H1 (cell line): Measurements from ENCODE around the gene CCL3. TPM values are rescaled to one million over a fixed set of nuclear protein-coding genes. Genes with fewer than 3 reads are reported as not detected.

Experiments used
- CTCF ChIA-PET: fragments of 300-600 bp; sonication (Branson Sonifier 250); formaldehyde crosslinking; loops from one replicate; lab custom pipeline; 2021; ENCODE audit not compliant: partially characterized antibody; lab: Charles Lee
- POLR2A ChIA-PET: fragments of 300-600 bp; sonication (Branson Sonifier 250); formaldehyde crosslinking; loops from one replicate; lab custom pipeline; 2021; ENCODE audit warnings: inconsistent platforms; ENCODE audit not compliant: partially characterized antibody; lab: Charles Lee
- DNase-seq, 2 experiments: peaks; one replicate each; pipeline versions ENCODE4 v3.0.0 to v3.0.0-alpha.2; 2010 to 2022; ENCODE audit warnings: low spot score in 2 of 2, low read depth in 1 of 2, mixed read lengths in 1 of 2
- FAIRE-seq: peaks from 2 replicates; lab custom pipeline; 2011; peaks lifted over from hg19 to GRCh38; lab: Jason Lieb, UNC
- H2AFZ ChIP-seq: 2 replicates; pipeline ENCODE4 v1.8.1; 2012; ENCODE audit warnings: low read length, inconsistent platforms
- H2AK5ac ChIP-seq: 2 replicates; pipeline ENCODE4 v1.6.1; 2013; ENCODE audit warnings: low read depth, low read length
- H2BK120ac ChIP-seq: replicated peaks from 2 replicates; pipeline ENCODE3; 2013; ENCODE audit warnings: low read depth, low read length, inconsistent platforms
- H2BK12ac ChIP-seq: 2 replicates; pipeline ENCODE4 v1.6.1; 2013; ENCODE audit warnings: low read depth, low read length
- H2BK15ac ChIP-seq: 2 replicates; pipeline ENCODE4 v1.6.1; 2013; ENCODE audit warnings: low read length
- H2BK20ac ChIP-seq: 2 replicates; pipeline ENCODE4 v1.6.1; 2013; ENCODE audit warnings: low read length
- H2BK5ac ChIP-seq: 2 replicates; pipeline ENCODE4 v1.6.1; 2013; ENCODE audit warnings: low read depth, low read length
- H3K14ac ChIP-seq: 2 replicates; pipeline ENCODE4 v1.6.1; 2013; ENCODE audit warnings: inconsistent platforms; ENCODE audit not compliant: insufficient read length
- H3K18ac ChIP-seq: 2 replicates; pipeline ENCODE4 v1.6.1; 2013; ENCODE audit warnings: low read length; ENCODE audit errors: extremely low read depth
- H3K23ac ChIP-seq: 2 replicates; pipeline ENCODE4 v1.6.1; 2013; ENCODE audit warnings: inconsistent platforms; ENCODE audit not compliant: insufficient read length
- H3K23me2 ChIP-seq: 2 replicates; pipeline ENCODE4 v1.6.1; 2013; ENCODE audit warnings: low read depth, low read length
- H3K27ac ChIP-seq: 2 replicates; pipeline ENCODE4 v1.6.1; 2011; ENCODE audit warnings: low read depth, low read length, inconsistent platforms
- H3K27me3 ChIP-seq, 4 experiments: replicated peaks in 1 of 4; 1 replicate in 1 of 4; 2 replicates in 3 of 4; pipeline versions ENCODE4 v1.6.1 to v1.8.1; 2011 to 2013; ENCODE audit warnings: low read length in 3 of 4, mild to moderate bottlenecking in 3 of 4, inconsistent platforms in 2 of 4, mixed read lengths in 2 of 4, moderate library complexity in 1 of 4; ENCODE audit not compliant: control insufficient read depth in 3 of 4, insufficient read depth in 3 of 4; ENCODE audit errors: extremely low read depth in 1 of 4
- H3K36me3 ChIP-seq, 4 experiments: 2 replicates each; pipeline versions ENCODE4 v1.6.1 to v1.8.1; 2011 to 2013; ENCODE audit warnings: mild to moderate bottlenecking in 4 of 4, low read length in 3 of 4, moderate library complexity in 2 of 4, control low read depth in 1 of 4, inconsistent platforms in 1 of 4; ENCODE audit not compliant: insufficient read depth in 4 of 4, control insufficient read depth in 2 of 4
- H3K4ac ChIP-seq: replicated peaks from 2 replicates; pipeline ENCODE3; 2013; ENCODE audit warnings: low read length, low read depth, mixed read lengths, inconsistent platforms; ENCODE audit not compliant: insufficient read length
- H3K4me1 ChIP-seq, 4 experiments: replicated peaks in 1 of 4; 1 replicate in 1 of 4; 2 replicates in 3 of 4; pipeline versions ENCODE4 v1.6.1 to v1.8.1; 2011 to 2013; ENCODE audit warnings: low read length in 3 of 4, inconsistent platforms in 2 of 4, mixed read lengths in 1 of 4; ENCODE audit not compliant: insufficient read depth in 4 of 4, control insufficient read depth in 3 of 4
- H3K4me2 ChIP-seq, 2 experiments: 2 replicates each; pipeline versions ENCODE4 v1.6.1 to v1.8.1; 2011 to 2013; ENCODE audit warnings: low read depth in 2 of 2, low read length in 2 of 2, control low read depth in 1 of 2, inconsistent platforms in 1 of 2, mild to moderate bottlenecking in 1 of 2; ENCODE audit not compliant: insufficient read depth in 1 of 2
- H3K4me3 ChIP-seq, 4 experiments: fragments of 200-600, 300-600 bp in 1 of 4; sonication (generic), shearing (Covaris generic), sonication (Bioruptor Twin) in 1 of 4; 2 replicates each; pipeline versions ENCODE4 v1.5.1 to v1.8.1; 2011 to 2016; ENCODE audit warnings: low read length in 4 of 4, low read depth in 3 of 4, control low read depth in 2 of 4, inconsistent platforms in 2 of 4, mild to moderate bottlenecking in 2 of 4, mixed read lengths in 1 of 4, moderate library complexity in 1 of 4; ENCODE audit not compliant: insufficient read depth in 2 of 4; ENCODE audit errors: extremely low read depth in 1 of 4
- H3K56ac ChIP-seq: replicated peaks from 2 replicates; pipeline ENCODE3; 2013; ENCODE audit warnings: low read depth, mild to moderate bottlenecking, mixed read lengths, low read length, inconsistent platforms; ENCODE audit not compliant: insufficient read length
- H3K79me1 ChIP-seq: 2 replicates; pipeline ENCODE4 v1.6.1; 2013; ENCODE audit warnings: low read depth, low read length, control low read depth
- H3K79me2 ChIP-seq, 2 experiments: 2 replicates each; pipeline versions ENCODE4 v1.6.1 to v1.8.1; 2012 to 2013; ENCODE audit warnings: low read length in 2 of 2, mild to moderate bottlenecking in 2 of 2, inconsistent platforms in 1 of 2; ENCODE audit not compliant: insufficient read depth in 2 of 2, control insufficient read depth in 1 of 2
- H3K9ac ChIP-seq, 4 experiments: replicated peaks in 1 of 4; 1 replicate in 1 of 4; 2 replicates in 3 of 4; pipeline versions ENCODE4 v1.6.1 to v1.8.1; 2011 to 2013; ENCODE audit warnings: low read depth in 3 of 4, low read length in 3 of 4, control low read depth in 2 of 4, mild to moderate bottlenecking in 2 of 4, moderate library complexity in 2 of 4, inconsistent platforms in 1 of 4; ENCODE audit errors: extremely low read depth in 1 of 4
- H3K9me3 ChIP-seq, 2 experiments: 2 replicates each; pipeline versions ENCODE4 v1.6.1 to v1.8.1; 2012 to 2013; ENCODE audit warnings: mild to moderate bottlenecking in 2 of 2, moderate library complexity in 2 of 2, control low read depth in 1 of 2, inconsistent platforms in 1 of 2, low read depth in 1 of 2, low read length in 1 of 2, mixed read lengths in 1 of 2; ENCODE audit not compliant: insufficient read depth in 2 of 2
- H4K20me1 ChIP-seq, 2 experiments: replicated peaks in 1 of 2; 2 replicates each; pipeline versions ENCODE3 to v1.8.1; 2011 to 2013; ENCODE audit warnings: inconsistent platforms in 2 of 2, low read length in 2 of 2, mild to moderate bottlenecking in 1 of 2; ENCODE audit not compliant: insufficient read depth in 2 of 2, control insufficient read depth in 1 of 2
- H4K5ac ChIP-seq: 2 replicates; pipeline ENCODE4 v1.6.1; 2013; ENCODE audit warnings: low read length, low read depth, mixed read lengths, inconsistent platforms; ENCODE audit not compliant: insufficient read length
- H4K8ac ChIP-seq: 2 replicates; pipeline ENCODE4 v1.8.0; 2013; ENCODE audit warnings: mild to moderate bottlenecking, moderate library complexity, low read length, inconsistent platforms; ENCODE audit not compliant: insufficient read depth; ENCODE audit errors: extremely low read depth
- H4K91ac ChIP-seq: replicated peaks from 2 replicates; pipeline ENCODE3; 2013; ENCODE audit warnings: low read length, mixed read lengths, inconsistent platforms; ENCODE audit not compliant: insufficient read length
- EGR1 ChIP-seq: IDR thresholded peaks from 2 replicates; pipeline ENCODE4 v1.6.1; 2011; ENCODE audit warnings: low read depth, low read length, borderline replicate concordance
- TAF1 ChIP-seq: IDR thresholded peaks from 2 replicates; pipeline ENCODE4 v1.6.1; 2011; ENCODE audit warnings: mild to moderate bottlenecking, low read depth, low read length
- TAF7 ChIP-seq: optimal IDR thresholded peaks from 2 replicates; pipeline ENCODE3; 2011; ENCODE audit warnings: low read depth, mild to moderate bottlenecking, inconsistent platforms, low read length, moderate library complexity, borderline replicate concordance
- WGBS, 2 experiments: shearing (Covaris generic) in 1 of 2; methylation state at CpG; one replicate each; pipeline versions ENCODE4 v1.1.6 to v1.1.7; 2013 to 2015; ENCODE audit warnings: low lambda C conversion rate in 2 of 2, mixed read lengths in 2 of 2, inconsistent platforms in 1 of 2, low coverage in 1 of 2, missing lambda C conversion rate in 1 of 2; ENCODE audit not compliant: insufficient replicate concordance in 2 of 2, insufficient coverage in 1 of 2, insufficient read length in 1 of 2; ENCODE audit errors: extremely low coverage in 1 of 2, missing lambda C conversion rate in 1 of 2; 5-methylcytosine and 5-hydroxymethylcytosine counted together
- polyA plus RNA-seq, 7 experiments: library from polyadenylated mRNA; depleted of rRNA in 3 of 7; stranded (reverse) in 5 of 7; unstranded in 2 of 7; fragments of >200 nt in 5 of 7; fragments of 200-250 nt in 2 of 7; gene quantifications; 1 replicate in 5 of 7; 2 replicates in 1 of 7; 4 replicates in 1 of 7; pipeline versions ENCODE4 v1.2.1 to v1.2.3, GENCODE V29; 2011 to 2013; ENCODE audit warnings: missing spikeins in 2 of 7, mixed read lengths in 2 of 7
- total RNA-seq: library from RNA; stranded (reverse); fragmentation: NEBNext Ultra II Directional; extraction: Animal tissue kit (Norgen Biotek cat#: 25700); gene quantifications from 2 replicates; pipeline ENCODE4 v1.2.1, GENCODE V29; 2021
- TF ChIP-seq, protein P1 (sequence below): IDR thresholded peaks from 2 replicates; pipeline ENCODE4 v1.6.1; 2012; ENCODE audit warnings: inconsistent platforms

Gene CCL3
- total and polyA plus RNA-seq, 2 of the 8 experiments (the other 6 are each of a cell fraction or from before 2014, with no cell fraction given) = not detected

DNA sequence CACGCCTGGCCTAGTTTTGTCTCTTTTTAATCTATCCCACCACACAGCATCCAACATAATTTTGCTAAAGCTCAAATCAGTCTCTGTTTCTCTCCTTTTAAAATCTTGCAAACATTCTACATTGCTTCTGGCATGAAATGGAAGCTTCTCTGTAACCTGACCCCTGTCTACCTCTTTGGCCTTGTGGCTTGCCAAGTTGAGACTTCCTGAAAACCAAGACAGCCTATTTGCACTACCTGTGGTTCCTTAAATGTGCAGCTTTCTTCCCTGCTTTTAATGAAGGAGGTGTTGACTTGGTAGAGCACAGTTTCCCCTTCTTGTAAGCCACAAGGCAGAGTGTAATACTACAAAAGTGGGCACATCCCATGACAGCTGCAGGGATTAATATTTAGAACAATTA, 6.0 kb upstream of the CCL3 start:
- CTCF ChIA-PET = interaction anchor here (0.8 kb wide), 1 partner anchor 151 kb away, joined by 3 read pairs; no protein-coding TSS in a partner anchor
- H2BK12ac ChIP-seq = no peak overlapping the region
- no peak for TF ChIP-seq TAF1
- TF ChIP-seq EGR1 = no peak
- TF ChIP-seq, protein P1, sequence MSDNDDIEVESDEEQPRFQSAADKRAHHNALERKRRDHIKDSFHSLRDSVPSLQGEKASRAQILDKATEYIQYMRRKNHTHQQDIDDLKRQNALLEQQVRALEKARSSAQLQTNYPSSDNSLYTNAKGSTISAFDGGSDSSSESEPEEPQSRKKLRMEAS = no peak
- TF ChIP-seq TAF7 = no peak

More for the DNA sequence above, 6.0 kb upstream of the CCL3 start:
- H3K18ac ChIP-seq = no peak overlapping the region
- H3K79me2 ChIP-seq = no peaks in the 10 kb centered on the region
- peak overlapping the region; percentile 50; the same call in 1 of the 2 replicates for H2AFZ ChIP-seq
- no peaks in the 10 kb centered on the region; a peak in 1 of 7 replicates for H3K4me1 ChIP-seq
- H3K4me2 ChIP-seq = no peak overlapping the region
- H4K20me1 ChIP-seq = no peaks in the 10 kb centered on the region
- H4K5ac ChIP-seq = no peak overlapping the region
- no peak overlapping the region for H3K14ac ChIP-seq
- H2BK20ac ChIP-seq = no peak overlapping the region
- no peak overlapping the region for H3K27ac ChIP-seq
- no peak overlapping the region for H4K91ac ChIP-seq
- no peak for DNase-seq
- FAIRE-seq = no peak
- no peaks in the 10 kb centered on the region for H3K79me1 ChIP-seq
- WGBS, 2 experiments = 63% methylated on average over 1 of the region's 1 CpG; no CpG with 5 or more reads in 1 of the 2 experiments
- H2BK15ac ChIP-seq = no peak overlapping the region
- no peak overlapping the region for H4K8ac ChIP-seq
- no peaks in the 10 kb centered on the region for H3K27me3 ChIP-seq
- H3K4ac ChIP-seq = no peak overlapping the region
- no peaks in the 10 kb centered on the region for H3K9me3 ChIP-seq
- POLR2A ChIA-PET = no interaction called here
- no peaks in the 10 kb centered on the region for H3K36me3 ChIP-seq
- no peak overlapping the region for H2AK5ac ChIP-seq
- no peak overlapping the region for H2BK120ac ChIP-seq
- no peak overlapping the region for H3K9ac ChIP-seq
- no peak overlapping the region for H3K4me3 ChIP-seq
- no peak overlapping the region for H3K56ac ChIP-seq
- H3K23me2 ChIP-seq = no peaks in the 10 kb centered on the region
- no peak overlapping the region for H3K23ac ChIP-seq
- H2BK5ac ChIP-seq = no peak overlapping the region
